Measurements from ENCODE around the gene MZT1.

DNA sequence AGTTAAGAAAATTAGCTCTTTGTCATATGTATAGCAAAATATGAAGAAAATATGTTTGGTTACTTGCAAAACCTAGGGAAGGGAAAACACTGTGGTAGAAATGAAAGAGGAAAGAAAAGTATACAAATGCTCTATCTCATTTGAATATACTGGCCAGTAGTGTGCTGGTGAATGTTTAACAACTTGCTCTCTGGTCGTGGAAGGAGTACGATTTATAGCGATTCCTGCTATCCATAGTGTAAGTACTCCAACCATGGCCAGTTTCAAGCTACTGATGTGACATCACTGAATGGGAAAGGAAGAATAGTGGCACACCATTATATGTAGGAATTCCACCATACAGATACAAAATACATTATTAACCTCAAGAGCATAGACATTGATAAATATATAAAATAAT, 9.6 kb upstream of the MZT1 start:
- no peak for TF ChIP-seq POLR2A (IDR thresholded peaks at IDR 0.05)
- no peak for TF ChIP-seq CTCF (IDR thresholded peaks at IDR 0.05)

All from esophagus squamous epithelium (tissue), 4 donors.